Esophagus muscularis mucosa (tissue), 3 donors: ENCODE results near the gene EPHA6.

Experiments used
- CTCF ChIP-seq, 3 experiments: fragments of 200-600 bp in 2 of 3; fragments of 450-650 bp in 1 of 3; sonication (generic) in 2 of 3; IDR thresholded peaks; one replicate each; pipeline ENCODE4 v1.5.1; 2017 to 2019; ENCODE audit warnings: antibody characterized with exemption in 3 of 3, mild to moderate bottlenecking in 2 of 3, moderate library complexity in 1 of 3
- POLR2AphosphoS5 ChIP-seq, 2 donors: sonication (generic); formaldehyde crosslinking; IDR thresholded peaks; one replicate each; pipeline ENCODE4 v1.6.1; 2017; ENCODE audit warnings: antibody characterized with exemption in 2 of 2

- TF ChIP-seq POLR2AphosphoS5 (IDR thresholded peaks at IDR 0.05) (no peak), CTCF (IDR thresholded peaks at IDR 0.05) (no peak)
Observed at GRCh38 chr3:97464035-97464434, 649.6 kb downstream of the EPHA6 start.
